ENCODE results near the gene FBXO44. TPM values are rescaled to one million over a fixed set of nuclear protein-coding genes. Genes with fewer than 3 reads are reported as not detected.

The FBXO44 gene
- total RNA-seq, 1 experiment from 2014 or later: 60.9 TPM

- Histone ChIP-seq H3K9me2 (ENCODE audit: insufficient read depth) (no peaks in the 10 kb centered on the region), H3K27me3 (ENCODE audit: insufficient read depth, low read length) (no peaks in the 10 kb centered on the region), H3K9ac (ENCODE audit: low read length) (peak overlapping the region; percentile 67), H3K79me2 (ENCODE audit: insufficient read depth, low read length) (peaks cover 16% of the 10 kb centered on the region; the same call in 1 of the 2 replicates), H3K9me3 (ENCODE audit: control insufficient read depth in 1 of 2, insufficient read depth in 1 of 2, low read depth in 1 of 2, low read length in 2 of 2) (no peaks in the 10 kb centered on the region), H3K27ac (ENCODE audit: low read depth, low read length) (peak overlapping the region; percentile 87), H3K4me2 (ENCODE audit: low read length) (peak overlapping the region; percentile 98), H2AFZ (ENCODE audit: low read depth, low read length, poor library complexity, severe bottlenecking) (no peak overlapping the region), H4K20me1 (ENCODE audit: insufficient read depth) (no peaks in the 10 kb centered on the region), H3K36me3 (ENCODE audit: control insufficient read depth in 1 of 2, insufficient read depth in 2 of 2, low read length in 2 of 2) (peaks cover 7 to 10% of the 10 kb centered on the region in 2 experiments), H3K4me1 (ENCODE audit: control insufficient read depth in 1 of 2, insufficient read depth in 2 of 2, low read length in 2 of 2) (peaks cover 28 to 53% of the 10 kb centered on the region in 2 experiments; a peak in 3 of 4 replicates), H3K4me3 (replicated peaks in 1 of 2; ENCODE audit: low read depth in 1 of 2, low read length in 2 of 2) (peak overlapping the region; percentile 63 to 80)
- no TSS peak for BruUV-seq (replicated peaks)
- intact Hi-C loops (cut with micrococcal nuclease): loop anchor here (2.0 kb wide), 1 partner anchor 66 kb away; no protein-coding TSS in a partner anchor
- ChIA-PET CTCF (interaction anchor here (0.8 to 3.3 kb wide), 6 partner anchors 11 to 1146 kb away, joined by 4 to 23 read pairs (median 6); partner anchors contain the start of gene FBXO6), RAD21 (ENCODE audit: low non-redundant PET in 1 of 2, low total read pairs in 2 of 2, uncharacterized antibody in 2 of 2, unreplicated experiment in 2 of 2) (interaction anchor here (0.6 to 1.1 kb wide), 6 partner anchors 11 to 390 kb away, joined by 3 to 5 read pairs (median 4); partner anchors contain the start of genes FBXO6 (in 2 of the 2) and MTOR (in 1 of the 2)), POLR2A (interaction anchor here (0.5 to 2.3 kb wide), 7 partner anchors 11 to 391 kb away, joined by 3 to 11 read pairs (median 5); partner anchors contain the start of genes DRAXIN, FBXO6 and MTOR)
- TF ChIP-seq POLR2AphosphoS5 (IDR thresholded peaks at IDR 0.05; ENCODE audit: low read depth, low read length) (0 out of 2 replicates have a peak, but pooled peaks have one; percentile 46), ZBTB33 (IDR thresholded peaks at IDR 0.05; ENCODE audit: extremely low read depth, insufficient replicate concordance, low read length) (peak; percentile 33), EGR1 (IDR thresholded peaks at IDR 0.05; ENCODE audit: low read depth) (no peak)
- DNase-seq (ENCODE audit: low read depth, low spot score) (peak; percentile 55), ATAC-seq (peak; percentile 60)
Observed at GRCh38 chr1:11653101-11653860, 1.4 kb upstream of the FBXO44 start.
